PFSK-1 (cell line): ENCODE data around the gene INPP4B.

ENCODE experiments used
- FOXP2 ChIP-seq: optimal IDR thresholded peaks from 2 replicates; pipeline ENCODE3; 2011; ENCODE audit warnings: borderline replicate concordance, control low read depth, inconsistent platforms; ENCODE audit not compliant: insufficient read depth; ENCODE audit errors: extremely low read length, extremely low read depth
- POLR2AphosphoS5 ChIP-seq: IDR thresholded peaks from 2 replicates; pipeline ENCODE4 v1.6.1; 2012; ENCODE audit warnings: low read depth, mild to moderate bottlenecking, control low read depth, low read length, moderate library complexity
- REST ChIP-seq, 2 experiments: IDR thresholded peaks; 2 replicates each; pipeline versions ENCODE4 v1.6.1 to v1.8.0; 2011 to 2012; ENCODE audit warnings: low read depth in 2 of 2, low read length in 2 of 2, control low read depth in 1 of 2, inconsistent platforms in 1 of 2, mild to moderate bottlenecking in 1 of 2, moderate library complexity in 1 of 2; ENCODE audit not compliant: insufficient read depth in 1 of 2
- SIN3A ChIP-seq: IDR thresholded peaks from 2 replicates; pipeline ENCODE4 v1.6.1; 2012; ENCODE audit warnings: mild to moderate bottlenecking, low read length, moderate library complexity, borderline replicate concordance; ENCODE audit not compliant: insufficient read depth
- TAF1 ChIP-seq: IDR thresholded peaks from 2 replicates; pipeline ENCODE4 v1.6.1; 2012; ENCODE audit warnings: low read length, control low read depth, borderline replicate concordance; ENCODE audit not compliant: insufficient read depth

The INPP4B gene

GRCh38 chr4:142565771-142566170 lies 280.3 kb downstream of the INPP4B start:
- TF ChIP-seq REST (IDR thresholded peaks at IDR 0.05; ENCODE audit: insufficient read depth in 1 of 2, low read depth in 2 of 2, low read length in 2 of 2): no peak
- TF ChIP-seq SIN3A: no peak
- no peak for TF ChIP-seq FOXP2
- no peak for TF ChIP-seq POLR2AphosphoS5

GRCh38 chr4:142563682-142564291 lies 282.3 kb downstream of the INPP4B start:
- TF ChIP-seq REST (IDR thresholded peaks at IDR 0.05; ENCODE audit: insufficient read depth in 1 of 2, low read depth in 2 of 2, low read length in 2 of 2): no peak
- TF ChIP-seq SIN3A: no peak
- no peak for TF ChIP-seq TAF1
- TF ChIP-seq POLR2AphosphoS5: no peak
- no peak for TF ChIP-seq FOXP2

- TF ChIP-seq SIN3A (no peak), TAF1 (no peak), REST (IDR thresholded peaks at IDR 0.05; ENCODE audit: insufficient read depth in 1 of 2, low read depth in 2 of 2, low read length in 2 of 2) (no peak), POLR2AphosphoS5 (no peak), FOXP2 (no peak)
Measured at GRCh38 chr4:142559986-142560385, 286.1 kb downstream of the INPP4B start.

- TF ChIP-seq SIN3A: no peak
- TF ChIP-seq TAF1: no peak
- TF ChIP-seq REST (IDR thresholded peaks at IDR 0.05; ENCODE audit: insufficient read depth in 1 of 2, low read depth in 2 of 2, low read length in 2 of 2): no peak
- TF ChIP-seq FOXP2: no peak
- TF ChIP-seq POLR2AphosphoS5: no peak
Measured at GRCh38 chr4:142558851-142559250, 287.2 kb downstream of the INPP4B start.

GRCh38 chr4:142557239-142557801 lies 288.8 kb downstream of the INPP4B start:
- TF ChIP-seq SIN3A (no peak), REST (IDR thresholded peaks at IDR 0.05; ENCODE audit: insufficient read depth in 1 of 2, low read depth in 2 of 2, low read length in 2 of 2) (no peak)
